ENCODE results near the gene SNRNP27. TPM values are rescaled to one million over a fixed set of nuclear protein-coding genes. Genes with fewer than 3 reads are reported as not detected.

The SNRNP27 gene
- total RNA-seq, 2 experiments from 2014 or later = 54.3 to 57.9 TPM

DNA sequence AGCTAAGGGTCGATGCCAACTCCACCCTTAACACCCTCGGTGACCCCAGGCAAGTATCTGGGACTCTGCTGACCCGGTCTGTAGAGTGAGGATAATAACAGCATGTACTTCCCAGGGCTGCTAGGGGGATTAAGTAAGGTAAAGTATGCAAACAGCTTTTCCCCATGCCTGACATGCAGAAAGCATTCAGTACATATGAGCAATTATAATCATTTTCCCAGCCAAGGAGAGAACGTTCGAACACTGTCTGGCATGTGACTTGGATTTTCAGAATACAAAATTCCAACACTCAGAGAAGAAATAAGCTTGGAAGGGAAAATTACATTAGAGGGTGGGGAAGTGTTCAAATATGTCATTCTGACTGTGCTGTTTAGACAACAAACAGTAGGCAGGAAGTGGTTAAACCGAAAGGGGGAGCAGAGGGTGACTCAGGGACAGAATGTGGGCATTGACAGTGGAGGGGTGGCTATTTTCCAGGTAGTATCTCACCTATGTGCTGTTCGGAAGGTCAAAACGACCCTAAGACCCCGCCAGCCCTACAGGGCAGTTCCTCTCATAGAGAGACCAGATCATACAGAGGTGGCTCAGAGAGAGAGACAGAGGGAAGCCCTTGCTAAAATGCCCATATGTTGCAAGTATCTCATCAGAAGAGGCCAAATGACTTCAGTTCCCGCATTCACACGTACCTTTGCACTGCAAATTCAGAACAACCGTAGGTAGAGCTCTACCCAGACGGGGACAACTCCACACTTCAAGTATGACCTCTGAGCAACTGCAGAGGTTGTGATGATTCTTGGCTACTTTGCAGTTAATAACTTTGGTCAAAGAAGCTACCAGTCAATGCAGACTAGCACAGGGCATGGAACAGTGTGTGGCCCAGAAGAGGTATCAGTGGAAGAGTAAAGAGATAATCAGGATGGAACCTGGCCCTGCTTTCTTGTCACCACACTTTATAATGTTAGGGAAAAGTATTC, 52.9 kb downstream of the SNRNP27 start:
- no peak overlapping the region for H3K4me3 Mint-ChIP-seq
- TF ChIP-seq, protein P1, sequence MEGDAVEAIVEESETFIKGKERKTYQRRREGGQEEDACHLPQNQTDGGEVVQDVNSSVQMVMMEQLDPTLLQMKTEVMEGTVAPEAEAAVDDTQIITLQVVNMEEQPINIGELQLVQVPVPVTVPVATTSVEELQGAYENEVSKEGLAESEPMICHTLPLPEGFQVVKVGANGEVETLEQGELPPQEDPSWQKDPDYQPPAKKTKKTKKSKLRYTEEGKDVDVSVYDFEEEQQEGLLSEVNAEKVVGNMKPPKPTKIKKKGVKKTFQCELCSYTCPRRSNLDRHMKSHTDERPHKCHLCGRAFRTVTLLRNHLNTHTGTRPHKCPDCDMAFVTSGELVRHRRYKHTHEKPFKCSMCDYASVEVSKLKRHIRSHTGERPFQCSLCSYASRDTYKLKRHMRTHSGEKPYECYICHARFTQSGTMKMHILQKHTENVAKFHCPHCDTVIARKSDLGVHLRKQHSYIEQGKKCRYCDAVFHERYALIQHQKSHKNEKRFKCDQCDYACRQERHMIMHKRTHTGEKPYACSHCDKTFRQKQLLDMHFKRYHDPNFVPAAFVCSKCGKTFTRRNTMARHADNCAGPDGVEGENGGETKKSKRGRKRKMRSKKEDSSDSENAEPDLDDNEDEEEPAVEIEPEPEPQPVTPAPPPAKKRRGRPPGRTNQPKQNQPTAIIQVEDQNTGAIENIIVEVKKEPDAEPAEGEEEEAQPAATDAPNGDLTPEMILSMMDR (IDR thresholded peaks at IDR 0.05) = no peak
- peak overlapping the region; percentile 40 for H3K27ac Mint-ChIP-seq
- ATAC-seq (peak; percentile 89), DNase-seq (peak; percentile 77)
- H3K27me3 Mint-ChIP-seq = no peaks in the 10 kb centered on the region
- POLR2A ChIA-PET = interaction anchor here (0.9 to 2.2 kb wide), 9 partner anchors 8 to 196 kb away, joined by 3 to 9 read pairs (median 4); partner anchors contain the start of gene MXD1
- H3K36me3 Mint-ChIP-seq (ENCODE audit: low read depth) = no peaks in the 10 kb centered on the region
- H3K4me1 Mint-ChIP-seq (ENCODE audit: low read depth) = peaks cover 37% of the 10 kb centered on the region
- CTCF ChIA-PET = interaction anchor here (1.4 to 2.0 kb wide), 3 partner anchors 34 to 130 kb away, joined by 3 to 4 read pairs (median 4); partner anchors contain the start of gene SNRNP27
- no peaks in the 10 kb centered on the region for H3K9me3 Mint-ChIP-seq
- intact Hi-C loops (cut with micrococcal nuclease) = no loop called here

DNA sequence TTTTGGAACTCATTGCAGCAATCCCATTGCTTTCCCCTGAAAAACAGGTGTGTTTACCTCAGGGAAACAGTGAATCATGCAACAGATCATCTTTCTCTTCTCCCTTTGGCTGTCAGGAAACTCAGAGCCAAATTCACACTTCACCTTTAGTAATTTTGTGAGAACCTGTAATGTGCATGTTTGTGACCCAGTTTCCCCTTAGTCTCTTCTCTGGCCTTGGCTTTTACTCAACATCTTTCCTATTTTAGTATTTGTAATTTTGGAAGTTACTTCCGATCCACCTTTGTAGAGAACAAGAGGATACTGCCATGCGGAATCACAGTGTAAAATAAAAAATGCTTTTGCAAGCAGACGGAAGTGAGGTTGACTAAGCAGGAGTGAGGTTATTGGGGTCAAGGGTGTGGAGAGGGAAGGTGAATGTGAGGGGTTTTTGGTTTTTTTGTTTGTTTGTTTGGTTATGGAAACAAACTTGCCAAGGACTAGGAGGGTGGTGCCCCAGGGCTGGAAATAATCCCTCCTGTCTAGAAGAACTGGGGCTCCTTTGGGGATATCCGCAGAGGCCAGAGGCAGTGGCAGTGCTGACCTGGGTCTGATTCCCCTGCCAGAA, 53.7 kb downstream of the SNRNP27 start:
- ChIA-PET CTCF (interaction anchor here (1.7 to 2.0 kb wide), 2 partner anchors 35 to 131 kb away, joined by 4 read pairs; no protein-coding TSS in a partner anchor), POLR2A (interaction anchor here (1.1 to 2.1 kb wide), 5 partner anchors 16 to 195 kb away, joined by 3 to 9 read pairs (median 5); partner anchors contain the start of gene MXD1)
- TF ChIP-seq, protein P1 (IDR thresholded peaks at IDR 0.05) = no peak
- peaks cover 37% of the 10 kb centered on the region for H3K4me1 Mint-ChIP-seq (ENCODE audit: low read depth)
- no peak overlapping the region for H3K27ac Mint-ChIP-seq
- H3K4me3 Mint-ChIP-seq = no peak overlapping the region
- no peaks in the 10 kb centered on the region for H3K36me3 Mint-ChIP-seq (ENCODE audit: low read depth)
- ATAC-seq = no peak
- no peaks in the 10 kb centered on the region for H3K9me3 Mint-ChIP-seq
- intact Hi-C loops (cut with micrococcal nuclease) = no loop called here
- DNase-seq = no peak
- H3K27me3 Mint-ChIP-seq = no peaks in the 10 kb centered on the region

DNA sequence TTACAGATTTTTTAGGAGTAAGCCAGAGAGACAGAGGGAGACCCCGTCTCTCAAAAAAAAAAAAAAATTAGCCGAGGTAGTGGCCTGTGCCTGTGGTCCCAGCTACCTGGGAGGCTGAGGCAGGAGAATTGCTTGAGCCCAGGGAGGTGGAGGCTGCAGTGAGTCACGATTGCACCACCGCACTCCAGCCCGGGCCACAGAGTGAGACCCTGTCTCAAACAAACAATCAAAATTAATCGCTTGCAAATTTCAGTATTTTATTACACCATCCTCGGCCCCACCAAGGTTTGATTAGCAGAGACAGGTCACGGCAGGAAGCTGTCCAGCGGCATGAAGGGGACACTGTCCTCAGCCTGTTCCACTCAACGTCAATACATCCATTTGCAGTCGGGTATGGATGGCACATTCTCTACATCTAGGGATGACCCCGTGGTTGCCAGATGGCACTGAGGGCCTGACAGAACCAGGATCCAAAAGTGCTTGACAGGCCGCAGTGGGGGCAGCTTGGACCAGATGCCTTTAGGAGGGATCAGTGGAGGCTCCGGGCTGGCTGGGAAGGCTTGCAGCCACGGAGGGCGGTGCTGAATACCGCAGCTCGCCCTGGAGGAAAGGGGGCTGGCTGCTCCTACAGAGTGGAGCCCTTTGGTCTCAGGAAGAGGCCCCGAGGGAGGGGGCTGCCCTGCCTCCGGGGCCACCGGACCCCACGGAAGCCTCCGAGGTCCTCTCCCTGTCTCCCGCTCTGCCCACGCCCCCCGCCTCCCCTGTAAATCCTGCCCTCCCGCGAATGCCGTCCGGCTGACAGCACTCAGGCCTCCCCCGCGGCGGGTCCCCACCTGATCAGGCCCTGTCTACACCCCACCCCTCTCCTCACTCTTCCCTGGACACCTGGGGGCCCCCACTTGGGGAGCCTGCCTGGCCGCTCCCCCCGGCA, 54.5 kb downstream of the SNRNP27 start:
- Mint-ChIP-seq H3K27me3 (no peaks in the 10 kb centered on the region), H3K36me3 (ENCODE audit: low read depth) (no peaks in the 10 kb centered on the region), H3K9me3 (no peaks in the 10 kb centered on the region), H3K27ac (no peak overlapping the region), H3K4me3 (no peak overlapping the region), H3K4me1 (ENCODE audit: low read depth) (peaks cover 37% of the 10 kb centered on the region)
- no peak for DNase-seq
- POLR2A ChIA-PET = no interaction called here
- no peak for ATAC-seq
- CTCF ChIA-PET = no interaction called here
- TF ChIP-seq, protein P1 (IDR thresholded peaks at IDR 0.05) = no peak
- intact Hi-C loops (cut with micrococcal nuclease) = no loop called here

DNA sequence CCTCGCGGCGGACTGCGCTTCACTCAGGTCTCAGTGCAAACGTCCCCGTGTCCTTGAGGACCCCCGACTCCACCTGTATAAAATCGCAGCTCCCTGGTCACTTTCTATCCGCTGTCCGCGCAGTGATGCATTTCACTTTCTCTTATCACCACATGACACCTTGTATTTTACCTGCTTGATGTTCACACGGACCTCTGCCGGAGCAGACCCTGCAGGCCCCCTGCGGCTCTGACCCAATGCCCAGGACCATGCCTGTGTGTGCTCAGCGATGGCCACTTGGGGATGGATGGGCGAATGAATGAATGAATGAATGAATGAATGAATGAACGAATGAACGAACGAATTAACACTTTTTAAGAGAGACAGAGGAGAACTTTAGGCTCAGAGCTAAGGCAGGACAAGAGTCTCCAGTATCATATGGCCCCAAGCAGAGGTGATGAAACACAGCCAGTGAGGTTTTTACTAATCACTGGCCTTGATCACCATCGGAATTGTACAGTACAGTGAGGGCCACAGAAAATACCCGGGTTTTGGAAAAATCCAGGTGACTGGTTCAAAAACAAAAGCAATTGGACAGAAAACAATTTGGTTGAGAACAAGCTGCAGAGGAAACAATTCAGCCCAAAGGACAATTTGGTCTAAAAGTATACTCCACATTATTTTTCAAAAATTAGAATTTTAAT, 55.3 kb downstream of the SNRNP27 start:
- intact Hi-C loops (cut with micrococcal nuclease) = no loop called here
- Mint-ChIP-seq H3K9me3 (no peaks in the 10 kb centered on the region), H3K27me3 (no peaks in the 10 kb centered on the region), H3K36me3 (ENCODE audit: low read depth) (no peaks in the 10 kb centered on the region), H3K4me1 (ENCODE audit: low read depth) (peaks cover 34% of the 10 kb centered on the region), H3K4me3 (no peak overlapping the region), H3K27ac (no peak overlapping the region)
- no peak for DNase-seq
- no peak for ATAC-seq
- POLR2A ChIA-PET = no interaction called here
- TF ChIP-seq, protein P1 (IDR thresholded peaks at IDR 0.05) = no peak
- CTCF ChIA-PET = no interaction called here

Measured in activated CD8-positive, alpha-beta T cell treated with anti-CD3 and anti-CD28 coated beads for 36 hours (primary cell).